Myocyte (in vitro differentiated cells): ENCODE results near the gene GCM1. TPM values are rescaled to one million over a fixed set of nuclear protein-coding genes. Genes with fewer than 3 reads are reported as not detected.
"Not testable (repeated sequence)": the region's sequence is repeated elsewhere in the genome, so short reads cannot be mapped to it uniquely, and the experiment has no call there.

Source experiments
- DNase-seq: peaks from one replicate; pipeline ENCODE4 v3.0.0-alpha.2; 2012; ENCODE audit warnings: low read depth
- polyA plus RNA-seq: library from polyadenylated mRNA; unstranded; fragments of >200 nt; gene quantifications from one replicate; pipeline ENCODE4 v1.2.1, GENCODE V29; 2012; ENCODE audit warnings: missing spikeins
- total RNA-seq: library from RNA; depleted of rRNA; stranded (reverse); fragments of >200 nt; gene quantifications from 2 replicates; pipeline ENCODE4 v1.2.3, GENCODE V29; 2014

The GCM1 gene, protein sequence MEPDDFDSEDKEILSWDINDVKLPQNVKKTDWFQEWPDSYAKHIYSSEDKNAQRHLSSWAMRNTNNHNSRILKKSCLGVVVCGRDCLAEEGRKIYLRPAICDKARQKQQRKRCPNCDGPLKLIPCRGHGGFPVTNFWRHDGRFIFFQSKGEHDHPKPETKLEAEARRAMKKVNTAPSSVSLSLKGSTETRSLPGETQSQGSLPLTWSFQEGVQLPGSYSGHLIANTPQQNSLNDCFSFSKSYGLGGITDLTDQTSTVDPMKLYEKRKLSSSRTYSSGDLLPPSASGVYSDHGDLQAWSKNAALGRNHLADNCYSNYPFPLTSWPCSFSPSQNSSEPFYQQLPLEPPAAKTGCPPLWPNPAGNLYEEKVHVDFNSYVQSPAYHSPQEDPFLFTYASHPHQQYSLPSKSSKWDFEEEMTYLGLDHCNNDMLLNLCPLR
- total RNA-seq = not detected in 2 replicates
- polyA plus RNA-seq = not detected

DNA sequence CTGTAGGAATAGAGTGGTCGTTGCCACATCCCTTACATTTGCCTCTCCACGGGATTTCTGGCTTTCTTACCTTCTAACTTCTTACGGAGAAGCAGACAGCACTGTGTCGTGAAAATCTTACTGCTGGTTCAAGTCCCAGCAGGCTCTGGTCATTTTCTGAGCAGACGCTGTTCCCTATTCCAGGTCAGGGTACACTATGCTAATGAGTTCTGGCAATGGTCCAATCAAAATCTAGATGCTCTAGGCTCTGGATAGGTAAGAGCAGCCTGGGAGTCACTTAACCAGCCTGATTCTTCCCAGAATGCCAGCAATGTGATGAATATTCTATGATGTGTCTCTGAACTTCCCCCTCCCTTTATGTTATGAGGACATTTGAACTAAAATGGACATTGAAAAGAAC is at the start of gene GCM1:
TSS of gene GCM1 (minus strand) at position 158 of the 400 bp plus-strand sequence. CDS start 3,209 bp downstream, outside the sequence.
- no peak for DNase-seq

DNA sequence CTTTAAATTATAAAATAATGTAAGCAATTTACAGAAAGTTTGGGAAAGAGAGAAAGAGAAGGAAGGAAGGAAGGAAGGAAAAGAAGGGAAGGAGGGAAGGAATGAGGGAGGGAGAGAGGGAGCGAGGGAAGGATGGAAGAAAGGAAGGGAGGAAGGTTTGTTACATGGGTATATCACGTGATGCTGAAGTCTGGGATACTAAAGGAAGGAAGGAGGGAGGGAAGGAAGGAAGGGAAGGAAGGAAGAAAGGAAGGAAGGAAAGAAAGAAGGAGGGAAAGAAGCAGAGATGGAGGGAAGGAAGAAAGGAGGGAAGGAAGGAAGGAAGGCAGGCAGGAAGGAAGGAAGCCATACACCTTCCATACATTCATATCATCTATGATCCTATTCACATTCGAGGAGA is 48.9 kb upstream of the GCM1 start:
- DNase-seq = no peak

DNA sequence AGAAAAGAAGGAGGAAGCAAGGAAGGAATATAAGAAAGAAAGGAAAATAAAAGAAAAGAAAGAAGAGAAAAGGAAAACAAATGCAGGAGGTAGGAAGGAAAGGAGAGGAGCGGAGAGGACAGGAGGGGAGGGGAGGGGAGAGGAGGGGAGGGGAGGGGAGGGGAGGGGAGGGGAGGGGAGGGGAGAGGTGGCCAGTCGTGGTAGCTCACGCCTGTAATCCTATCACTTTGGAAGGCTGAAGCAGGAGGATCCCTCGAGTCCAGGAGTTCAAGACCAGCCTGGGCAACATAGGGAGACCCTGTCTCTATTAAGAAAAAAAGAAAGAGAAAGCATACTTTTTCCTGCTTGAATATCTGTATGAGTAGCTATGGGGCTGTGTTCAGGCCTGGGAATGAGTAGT is 46.4 kb upstream of the GCM1 start:
- DNase-seq = no peak

DNA sequence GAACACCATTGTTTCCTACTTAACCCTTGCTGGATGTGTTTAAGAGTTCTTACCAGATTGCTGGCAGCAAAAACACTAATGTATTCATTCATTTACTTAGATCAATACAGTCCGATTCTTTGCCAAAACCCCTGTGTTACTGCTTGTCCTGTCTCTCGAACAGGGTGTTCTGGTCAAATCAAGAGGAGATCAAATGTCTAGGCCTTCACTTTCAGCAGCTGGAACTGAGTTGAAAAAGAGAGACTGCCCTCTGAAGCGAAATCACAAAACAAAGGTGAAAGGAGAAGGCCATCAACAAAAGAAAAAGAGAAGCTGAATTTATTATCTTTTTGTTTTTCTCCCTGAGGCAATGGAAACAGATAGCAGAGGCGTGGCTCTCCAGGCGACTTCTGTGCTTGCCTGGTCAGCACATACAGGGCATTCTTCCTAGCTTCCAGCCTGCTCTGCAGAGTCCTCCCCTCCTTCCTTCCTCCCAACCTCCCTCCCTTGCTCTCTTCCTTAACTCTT is 44.1 kb upstream of the GCM1 start:
- DNase-seq = no peak

DNA sequence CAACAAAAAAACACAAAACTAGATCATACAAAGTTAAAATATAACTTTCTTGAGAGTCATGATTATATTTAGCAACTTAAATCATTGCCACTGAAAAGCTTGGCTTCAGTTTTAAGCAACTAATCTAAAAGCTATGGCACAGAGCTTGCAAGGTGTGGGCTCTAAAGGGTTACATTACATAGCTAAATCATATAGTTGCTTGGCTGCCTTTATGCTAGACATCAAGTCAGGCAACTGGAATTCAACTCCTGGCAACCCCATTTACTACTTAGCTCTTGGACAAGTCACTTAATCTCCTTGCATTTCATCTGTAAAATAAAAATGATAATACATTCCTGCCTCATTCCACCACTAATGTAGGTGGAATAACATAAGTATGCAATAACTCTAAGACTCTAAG is 40.9 kb upstream of the GCM1 start:
- no peak for DNase-seq

DNA sequence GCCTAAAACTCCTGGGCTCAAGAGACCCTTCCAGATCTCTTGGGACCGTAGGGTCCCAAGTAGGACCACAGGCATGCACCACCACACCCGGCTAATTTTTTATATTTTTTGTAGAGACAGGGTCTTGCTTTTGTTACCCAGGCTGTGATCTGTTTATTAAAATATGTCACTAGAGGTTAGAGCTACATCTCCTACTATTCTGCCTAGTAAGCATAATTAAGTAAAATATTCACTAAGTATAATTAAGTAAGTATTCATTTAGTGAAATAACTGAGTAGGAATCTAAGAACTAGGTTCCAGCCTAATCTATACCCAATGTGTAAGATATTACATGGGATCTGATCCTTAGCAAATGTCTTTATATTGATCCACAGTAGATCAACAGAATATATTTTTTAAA is 40.2 kb upstream of the GCM1 start:
- no peak for DNase-seq

DNA sequence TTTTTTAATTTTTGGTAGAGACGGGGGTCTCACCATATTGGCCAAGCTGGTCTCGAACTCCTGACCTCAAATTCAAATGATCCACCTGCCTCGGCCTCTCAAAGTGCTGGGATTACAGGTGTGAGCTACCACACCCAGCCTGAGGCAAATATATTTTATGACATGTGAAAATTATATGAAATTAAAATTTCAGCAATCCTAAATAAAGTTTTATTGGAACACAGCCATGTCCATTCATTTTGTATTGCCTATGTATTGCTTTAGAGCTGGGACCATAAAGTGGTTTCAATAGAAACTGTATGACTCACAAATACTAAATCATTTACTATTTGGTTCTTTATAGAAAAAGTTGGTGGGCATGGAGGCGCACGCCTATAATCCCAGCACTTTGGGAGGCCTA is 32.0 kb upstream of the GCM1 start:
- DNase-seq = no peak

DNA sequence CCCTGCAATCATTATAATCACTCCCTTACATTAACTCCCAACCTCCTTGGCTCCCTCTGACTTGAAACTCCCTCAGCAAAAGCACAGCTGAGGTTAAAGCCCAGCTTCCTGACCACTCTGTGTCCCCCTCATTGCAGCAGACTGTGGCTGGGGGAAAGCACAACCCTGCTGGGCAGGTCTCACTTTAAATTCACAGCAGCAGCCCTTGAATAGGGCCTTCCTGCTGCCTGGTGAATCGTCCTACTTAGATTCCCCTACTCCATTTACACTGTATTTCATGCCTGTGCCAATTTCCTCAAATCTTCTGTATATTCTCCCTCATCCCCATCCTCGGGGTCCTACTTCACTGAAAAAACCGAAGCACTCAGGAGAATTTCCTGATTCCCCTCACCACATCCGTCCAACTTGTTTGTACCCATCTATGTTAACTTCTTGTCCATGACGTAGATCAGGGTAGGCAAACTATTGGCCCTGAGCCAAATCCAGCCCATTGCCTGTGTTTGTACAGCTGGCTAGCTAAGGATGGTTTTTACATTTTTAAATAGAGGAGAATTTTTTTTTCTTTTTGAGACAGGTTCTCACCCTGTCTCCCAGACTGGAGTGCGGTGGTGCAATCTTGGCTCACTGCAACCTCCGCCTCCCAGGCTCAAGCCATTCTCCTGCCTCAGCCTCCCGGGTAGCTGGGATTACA is 31.5 kb upstream of the GCM1 start:
- peak; percentile 34 for DNase-seq

DNA sequence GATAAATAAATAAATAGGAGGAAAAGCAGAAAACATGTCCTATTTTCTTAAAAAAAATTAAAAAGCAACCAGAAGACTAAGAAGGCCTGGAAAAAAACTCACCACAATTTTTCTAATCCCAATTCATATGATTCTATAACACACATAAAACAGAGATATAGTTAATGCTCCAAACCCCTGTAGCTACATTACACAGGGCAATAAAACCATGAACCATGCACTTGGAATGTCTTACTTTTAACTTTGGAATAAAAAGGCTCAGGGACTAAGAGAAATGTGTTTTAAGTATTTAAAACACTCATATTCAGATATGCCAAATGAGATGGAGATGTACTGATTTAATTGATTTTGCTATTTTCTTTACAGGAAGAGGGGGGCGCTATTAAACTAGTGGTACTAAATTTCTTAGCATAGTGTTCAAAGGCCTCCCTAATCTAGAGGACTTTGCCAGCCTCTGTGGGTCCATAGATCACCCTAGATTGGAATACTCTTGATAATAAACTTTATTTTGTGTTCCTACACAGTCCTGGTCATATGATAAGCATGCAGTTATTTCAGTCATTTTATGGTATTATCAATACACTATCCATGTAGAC is 30.3 kb upstream of the GCM1 start:
- no peak for DNase-seq

DNA sequence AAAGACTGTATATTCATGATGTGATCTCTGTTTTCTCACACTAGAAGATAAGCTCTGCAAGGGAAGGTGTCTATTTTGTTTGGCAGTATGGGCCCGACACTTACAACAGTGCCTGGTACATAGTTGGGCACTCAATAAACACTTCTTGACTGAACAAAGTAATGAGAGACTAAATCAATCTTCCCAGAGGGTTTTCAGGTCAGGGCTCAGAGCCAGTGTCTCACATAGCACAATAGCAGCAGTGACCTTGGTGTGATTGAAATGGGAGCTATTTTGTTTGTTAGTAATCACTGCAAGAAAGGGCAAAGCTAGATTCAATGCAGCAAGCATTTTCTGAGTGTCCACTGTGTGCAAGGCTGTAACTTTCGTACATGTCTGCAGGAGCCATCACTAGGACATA is 26.4 kb upstream of the GCM1 start:
- DNase-seq = no peak

DNA sequence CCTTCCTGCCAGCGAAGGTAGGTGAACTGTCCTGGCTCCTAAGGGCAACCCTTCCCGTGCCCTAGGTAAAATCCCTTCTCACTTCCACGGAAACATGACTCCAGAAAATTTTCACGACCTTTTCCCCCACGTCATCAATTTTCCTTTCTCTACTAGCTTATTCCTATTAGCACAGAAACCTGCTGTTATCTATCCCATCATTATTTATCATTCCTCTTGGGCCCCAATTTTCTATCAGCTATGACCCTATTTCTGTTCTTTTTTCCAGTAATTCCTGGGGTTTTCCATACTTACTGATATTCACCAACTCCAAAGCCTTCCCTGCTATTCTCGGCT is 23.8 kb upstream of the GCM1 start:
- no peak for DNase-seq

DNA sequence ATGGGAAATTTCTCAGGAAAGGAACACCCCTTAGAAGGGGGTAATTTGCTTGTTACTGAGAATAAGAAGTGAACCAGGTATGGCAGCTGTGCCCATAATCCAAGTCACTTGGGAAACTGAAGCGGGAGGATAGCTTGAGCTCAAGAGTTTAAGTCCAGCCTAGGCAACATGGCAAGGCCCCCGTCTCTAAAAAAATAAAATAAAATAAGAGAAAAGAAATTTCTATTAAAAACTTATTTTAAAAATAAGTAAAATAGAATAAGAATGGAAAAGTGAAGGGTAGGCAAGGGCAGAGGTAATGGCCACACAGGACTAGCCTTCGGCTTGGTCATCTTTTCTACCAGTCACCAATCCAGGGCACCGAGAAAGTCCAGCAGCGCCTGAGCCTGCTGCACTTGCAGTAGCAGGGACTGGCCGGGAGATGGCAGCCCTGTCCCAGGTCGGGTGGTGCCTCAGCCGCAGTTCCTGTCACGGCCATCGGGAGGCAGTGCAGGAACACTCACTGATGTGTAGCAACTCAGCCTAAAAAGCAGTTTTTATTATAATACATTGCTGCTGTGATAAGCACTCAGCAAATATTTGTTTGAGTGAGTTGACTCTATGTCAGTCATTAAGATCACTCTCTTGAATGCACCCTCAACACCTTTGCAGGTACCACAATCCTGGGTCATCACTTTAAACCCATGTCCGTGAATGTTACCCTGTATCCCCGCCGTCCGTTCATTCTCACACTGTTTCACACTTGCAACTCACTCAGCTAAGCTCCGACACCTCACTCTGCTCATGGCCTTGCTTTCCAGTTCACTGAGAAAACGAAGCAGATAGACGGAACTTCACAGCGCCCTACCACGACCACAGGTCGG is 23.2 kb upstream of the GCM1 start:
- DNase-seq = peak; percentile 80

DNA sequence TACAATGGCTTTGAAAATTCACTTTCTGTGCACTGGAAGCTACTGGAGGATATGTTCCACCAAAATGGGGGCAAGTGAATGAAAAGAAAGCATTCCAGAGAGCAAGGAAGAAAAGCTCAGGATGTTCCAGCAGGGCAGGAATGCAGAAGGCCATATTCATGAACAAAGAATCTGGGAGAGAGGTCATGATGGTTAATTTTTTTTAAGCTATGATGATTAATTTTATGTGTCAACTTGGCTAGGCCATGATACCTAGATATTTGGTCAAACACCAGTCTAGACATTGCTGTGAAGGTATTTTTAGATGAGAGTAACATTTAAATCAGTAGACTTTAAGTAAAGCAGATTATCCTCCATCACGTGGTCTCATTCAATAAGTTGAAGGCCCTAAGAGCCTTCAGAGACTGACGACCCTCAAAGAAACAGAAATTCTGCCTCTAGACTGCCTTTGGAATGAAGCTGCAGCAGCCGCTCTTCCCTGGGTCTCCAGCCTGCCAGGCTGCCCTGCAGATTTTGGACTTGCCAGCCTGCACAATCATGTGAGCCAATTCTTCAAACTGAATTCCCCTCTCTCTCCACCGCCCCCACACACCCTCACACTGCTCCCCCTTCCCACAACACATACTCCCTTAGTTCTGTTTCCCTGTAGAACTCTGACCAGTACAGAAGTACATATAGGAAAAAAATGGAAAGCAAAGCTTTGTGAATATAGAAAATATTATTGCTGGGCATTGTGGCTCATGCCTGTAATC is 20.1 kb upstream of the GCM1 start:
- no peak for DNase-seq

DNA sequence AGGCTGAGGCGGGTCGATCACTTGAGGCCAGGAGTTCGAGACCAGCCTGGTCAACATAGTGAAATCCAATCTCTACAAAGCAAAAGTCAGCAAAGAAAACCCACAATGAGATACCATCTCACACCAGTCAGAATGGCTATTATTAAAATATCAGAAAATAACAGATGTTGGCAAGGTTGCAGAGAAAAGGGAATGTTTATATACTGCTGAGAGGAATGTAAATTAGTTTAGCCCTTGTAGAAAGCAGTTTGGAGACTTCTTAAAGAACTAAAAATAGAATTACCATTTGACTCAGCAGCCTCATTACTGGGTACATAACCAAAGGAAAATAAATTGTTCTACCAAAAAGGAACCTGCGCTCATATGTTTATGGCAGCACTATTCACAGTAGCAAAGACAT is 16.7 kb upstream of the GCM1 start:
- no peak for DNase-seq

DNA sequence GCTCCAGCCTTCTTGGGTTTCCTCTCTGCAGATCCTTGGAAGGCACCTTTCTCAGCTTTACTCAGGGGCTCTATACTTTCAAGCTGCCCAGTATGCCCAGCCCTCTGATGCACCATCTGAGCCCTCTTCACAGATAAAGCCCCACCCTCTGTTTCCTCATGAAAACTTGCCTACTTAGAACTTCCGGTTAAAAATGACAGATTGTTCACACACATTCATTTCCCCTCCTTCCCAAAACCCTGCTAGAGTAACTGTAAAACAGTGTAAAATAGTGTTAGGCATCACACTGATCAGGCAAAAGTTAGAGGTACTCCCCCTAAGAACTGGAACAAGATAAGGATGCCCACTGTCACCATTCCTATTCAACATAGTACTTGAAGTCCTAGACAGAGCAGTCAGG is 14.0 kb upstream of the GCM1 start:
- DNase-seq = no peak

DNA sequence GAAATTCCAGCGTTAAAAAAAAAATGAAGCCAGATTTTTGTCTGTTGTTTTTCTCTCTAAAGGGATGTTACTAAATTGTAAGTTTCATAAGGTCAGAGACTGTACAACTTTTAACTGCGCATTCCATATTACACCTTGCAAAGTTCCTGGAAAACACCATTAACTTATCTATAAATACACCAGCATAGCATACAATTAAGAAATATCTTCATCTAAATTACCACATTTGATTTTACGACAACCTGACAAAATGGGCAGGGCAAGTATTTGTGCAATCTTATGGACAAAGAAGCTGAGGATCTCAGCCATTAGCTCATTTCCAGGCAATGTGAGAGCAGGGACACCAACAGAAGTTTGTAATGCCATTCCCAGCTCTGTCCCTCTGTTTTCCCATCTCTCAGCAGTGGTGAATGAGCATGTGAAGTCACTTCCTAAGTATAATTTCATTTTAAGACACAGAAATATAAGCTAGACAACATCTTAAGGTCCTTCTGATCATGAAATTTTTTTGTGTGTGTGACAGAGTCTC is 12.9 kb upstream of the GCM1 start:
- no peak for DNase-seq

DNA sequence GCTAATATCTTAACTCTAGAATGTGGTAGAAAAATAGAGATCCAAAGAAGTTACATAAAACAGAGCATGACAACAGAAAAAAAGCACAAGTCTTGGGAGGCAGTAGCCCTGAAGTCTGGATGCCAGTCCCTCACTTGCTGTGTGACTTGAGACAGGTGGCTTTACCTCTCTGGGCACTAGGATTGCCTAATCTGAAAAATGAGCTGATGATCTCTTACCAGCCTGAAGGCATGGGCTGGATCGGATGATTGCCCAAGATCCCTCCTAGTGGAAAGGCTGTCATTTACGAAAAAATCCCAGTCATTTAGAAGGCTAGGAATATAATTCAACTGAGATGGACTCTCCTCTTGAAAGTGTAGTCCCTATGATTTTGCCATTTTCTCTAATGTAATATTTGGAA is 10.9 kb upstream of the GCM1 start:
- DNase-seq = peak; percentile 3

DNA sequence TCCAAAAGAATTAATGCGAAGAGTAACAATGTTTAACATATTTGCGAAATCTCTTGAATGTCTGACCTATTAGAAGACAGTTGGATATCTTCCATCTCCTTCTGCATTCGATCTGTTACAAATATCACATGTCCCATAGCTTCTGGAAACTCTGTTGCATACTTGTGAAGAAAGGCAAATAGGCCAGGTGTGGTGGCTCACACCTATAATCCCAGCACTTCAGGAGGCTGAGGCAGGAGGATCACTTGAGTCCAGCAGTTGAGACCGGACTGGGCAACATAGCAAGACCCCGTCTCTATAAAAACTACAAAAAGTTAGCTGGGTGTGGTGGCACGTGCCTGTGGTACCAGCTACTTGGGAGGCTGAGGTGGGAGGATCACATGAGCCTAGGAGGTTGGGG is 9.4 kb upstream of the GCM1 start:
- DNase-seq = not testable (repeated sequence)

DNA sequence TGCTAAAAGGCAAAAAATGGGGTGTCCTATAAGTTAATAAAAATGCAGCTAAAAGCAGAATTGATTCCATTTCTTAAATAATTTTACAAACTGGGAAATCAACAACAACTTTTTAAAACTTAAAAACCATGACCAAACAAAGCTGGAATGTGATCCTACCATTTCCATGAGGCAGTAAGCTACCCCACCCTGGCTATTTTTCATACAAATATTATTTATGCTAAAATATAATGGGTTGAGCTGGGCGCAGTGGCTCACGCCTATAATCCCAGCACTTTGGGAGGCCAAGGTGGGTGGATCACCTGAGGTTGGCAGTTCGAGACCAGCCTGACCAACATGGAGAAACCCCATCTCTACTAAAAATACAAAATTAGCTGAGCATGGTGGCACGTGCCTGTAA is 6.6 kb upstream of the GCM1 start:
- not testable (repeated sequence) for DNase-seq

DNA sequence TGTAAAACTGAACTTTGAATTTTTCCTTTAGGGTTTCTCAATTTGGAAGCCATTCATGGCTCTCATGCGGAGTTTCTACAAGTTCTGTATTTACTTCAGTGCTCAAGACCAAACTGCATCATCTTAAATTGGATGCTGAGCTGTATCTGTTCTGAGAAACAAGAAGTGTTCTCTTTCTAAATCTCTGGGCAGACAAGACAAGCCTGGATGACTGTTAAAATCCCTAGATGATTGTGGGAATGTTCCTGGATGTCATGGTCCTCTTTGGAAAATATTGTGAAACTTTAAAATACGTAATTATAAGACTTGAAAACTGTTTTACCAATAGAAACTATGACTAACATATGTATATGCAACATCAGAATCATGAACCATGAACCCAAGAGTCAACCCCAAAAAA is 6.2 kb upstream of the GCM1 start:
- no peak for DNase-seq
